Activated CD8-positive, alpha-beta T cell treated with anti-CD3 and anti-CD28 coated beads, Interleukin-2, amount 10 ng/mL, durations not matched to agents 7 days and 5 days (primary cell): ENCODE data around the gene CLEC18B. TPM values are rescaled to one million over a fixed set of nuclear protein-coding genes. Genes with fewer than 3 reads are reported as not detected.
"Not testable (repeated sequence)": the region's sequence is repeated elsewhere in the genome, so short reads cannot be mapped to it uniquely, and the experiment has no call there.

ENCODE experiments used
- ATAC-seq: fragments of 150-1000 bp; cut with Tn5 transposase; one replicate; pipeline ENCODE4 v1.10.0; 2021; ENCODE audit warnings: moderate library complexity
- CTCF ChIA-PET: fragments of 350-600 bp; sonication (Branson Sonifier 250); formaldehyde crosslinking; loops from one replicate; lab custom pipeline; 2021; ENCODE audit warnings: antibody characterized with exemption; lab: Charles Lee
- POLR2A ChIA-PET: fragments of 350-600 bp; sonication (Branson Sonifier 250); formaldehyde crosslinking; loops from one replicate; lab custom pipeline; 2021; ENCODE audit warnings: antibody characterized with exemption; lab: Charles Lee
- DNase-seq: peaks from one replicate; pipeline ENCODE4 v3.0.0-alpha.2; 2020
- H3K27ac Mint-ChIP-seq: one replicate; pipeline ENCODE4 v1.8.0; 2021; ENCODE audit warnings: mild to moderate bottlenecking, mixed read lengths
- H3K27me3 Mint-ChIP-seq: one replicate; pipeline ENCODE4 v1.8.0; 2021; ENCODE audit warnings: low read depth, mixed read lengths
- H3K36me3 Mint-ChIP-seq: one replicate; pipeline ENCODE4 v1.8.0; 2021; ENCODE audit warnings: low read depth, mixed read lengths
- H3K4me1 Mint-ChIP-seq: one replicate; pipeline ENCODE4 v1.8.0; 2021; ENCODE audit warnings: low read depth, mixed read lengths
- H3K4me3 Mint-ChIP-seq: one replicate; pipeline ENCODE4 v1.8.0; 2021; ENCODE audit warnings: mild to moderate bottlenecking, mixed read lengths
- H3K9me3 Mint-ChIP-seq: one replicate; pipeline ENCODE4 v1.8.0; 2022; ENCODE audit warnings: mixed read lengths; ENCODE audit not compliant: insufficient read depth
- total RNA-seq, 2 experiments: library from RNA; stranded (reverse); gene quantifications; one replicate each; pipeline ENCODE4 v1.2.3, GENCODE V29; 2021

CLEC18B gene
- total RNA-seq, 2 experiments from 2014 or later, result 0.76 to 1.1 TPM

DNA sequence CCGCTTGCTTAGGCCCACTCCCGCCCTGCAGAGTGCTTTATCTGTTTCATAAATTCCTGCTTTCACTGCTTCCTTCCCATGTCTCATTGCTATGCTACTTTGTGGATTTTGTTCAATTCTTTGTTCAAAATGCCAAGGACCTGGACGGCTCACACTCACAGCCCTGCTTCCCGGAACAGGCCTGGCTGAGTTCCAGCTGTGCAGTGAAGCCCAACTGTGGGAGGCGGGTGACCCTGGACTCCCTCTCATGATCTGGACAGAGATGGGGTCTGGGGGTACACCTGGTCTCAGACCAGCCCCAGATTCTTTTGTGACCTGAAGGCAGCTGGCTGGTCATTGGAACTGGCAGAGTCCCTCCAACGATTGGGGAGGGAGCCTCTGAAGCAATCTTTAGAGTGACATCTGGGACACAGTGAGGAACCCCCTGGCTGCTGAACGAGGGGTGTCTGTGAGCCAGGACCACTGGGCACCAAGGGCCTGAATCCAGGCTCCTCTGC is 24.7 kb downstream of the CLEC18B start:
- H3K27me3 Mint-ChIP-seq, CTCF ChIA-PET, H3K27ac Mint-ChIP-seq, H3K4me1 Mint-ChIP-seq, H3K4me3 Mint-ChIP-seq, H3K36me3 Mint-ChIP-seq, POLR2A ChIA-PET, H3K9me3 Mint-ChIP-seq, ATAC-seq, DNase-seq: not testable (repeated sequence)

DNA sequence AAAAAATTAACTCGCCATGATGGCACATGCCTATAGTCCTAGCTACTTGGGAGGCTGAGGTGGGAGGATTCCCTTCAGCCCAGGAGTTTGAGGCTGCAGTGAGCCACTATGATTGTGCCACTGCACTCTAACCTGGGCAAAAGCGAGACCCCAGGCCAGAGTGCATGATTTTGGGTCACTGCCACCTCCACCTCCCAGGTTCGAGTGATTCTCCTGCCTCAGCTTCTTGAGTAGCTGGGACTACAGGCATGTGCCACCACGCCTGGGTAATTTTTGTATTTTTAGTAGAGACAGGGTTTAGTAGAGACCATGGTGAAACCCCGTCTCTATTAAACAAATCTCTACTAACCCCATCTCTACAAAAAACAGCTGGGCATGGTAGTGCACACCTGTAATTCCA is 26.7 kb downstream of the CLEC18B start:
- H3K4me1 Mint-ChIP-seq, ATAC-seq, H3K36me3 Mint-ChIP-seq, H3K27me3 Mint-ChIP-seq, H3K27ac Mint-ChIP-seq, CTCF ChIA-PET, H3K9me3 Mint-ChIP-seq, DNase-seq, POLR2A ChIA-PET, H3K4me3 Mint-ChIP-seq: not testable (repeated sequence)

DNA sequence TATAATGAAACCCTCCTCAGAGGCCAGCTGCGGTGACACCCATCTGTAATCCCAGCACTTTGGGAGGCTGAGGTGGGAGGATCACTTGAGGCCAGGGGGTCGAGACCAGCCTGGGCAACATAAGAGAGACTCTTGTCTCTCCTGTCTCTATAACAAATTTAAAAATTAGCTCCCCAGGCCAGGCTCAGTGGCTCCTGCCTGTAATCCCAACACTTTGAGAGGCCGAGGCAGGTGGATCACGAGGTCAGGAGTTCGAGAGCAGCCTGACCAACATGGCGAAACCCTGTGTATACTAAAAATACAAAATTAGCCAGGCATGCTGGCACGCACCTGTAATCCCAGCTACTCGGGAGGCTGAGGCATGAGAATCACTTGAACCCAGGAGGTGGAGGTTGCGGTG is 27.1 kb downstream of the CLEC18B start:
- POLR2A ChIA-PET, H3K27ac Mint-ChIP-seq, H3K36me3 Mint-ChIP-seq, H3K27me3 Mint-ChIP-seq, CTCF ChIA-PET, H3K4me3 Mint-ChIP-seq, DNase-seq, H3K9me3 Mint-ChIP-seq, H3K4me1 Mint-ChIP-seq, ATAC-seq: not testable (repeated sequence)

DNA sequence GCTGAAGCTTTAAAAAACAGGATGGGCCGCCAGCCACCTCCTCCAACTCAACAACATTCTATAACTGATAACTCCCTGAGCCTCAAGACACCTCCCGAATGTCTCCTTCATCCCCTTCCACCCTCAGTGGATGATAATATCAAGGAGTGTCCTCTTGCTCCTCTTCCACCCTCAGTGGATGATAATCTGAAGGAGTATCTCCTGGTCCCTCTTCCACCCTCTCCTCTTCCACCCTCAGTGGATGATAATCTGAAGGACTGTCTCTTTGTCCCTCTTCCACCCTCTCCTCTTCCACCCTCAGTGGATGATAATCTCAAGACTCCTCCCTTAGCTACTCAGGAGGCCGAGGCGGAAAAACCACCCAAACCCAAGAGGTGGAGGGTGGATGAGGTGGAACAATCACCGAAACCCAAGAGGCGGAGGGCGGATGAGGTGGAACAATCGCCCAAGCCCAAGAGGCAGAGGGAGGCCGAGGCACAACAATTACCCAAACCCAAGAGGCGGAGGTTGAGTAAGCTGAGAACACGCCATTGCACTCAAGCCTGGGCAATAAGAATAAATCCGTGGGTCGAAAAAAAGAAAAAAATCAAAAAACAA is 29.7 kb downstream of the CLEC18B start:
- H3K4me1 Mint-ChIP-seq, H3K36me3 Mint-ChIP-seq, ATAC-seq, CTCF ChIA-PET, H3K27ac Mint-ChIP-seq, POLR2A ChIA-PET, H3K9me3 Mint-ChIP-seq, H3K27me3 Mint-ChIP-seq, DNase-seq, H3K4me3 Mint-ChIP-seq: not testable (repeated sequence)

DNA sequence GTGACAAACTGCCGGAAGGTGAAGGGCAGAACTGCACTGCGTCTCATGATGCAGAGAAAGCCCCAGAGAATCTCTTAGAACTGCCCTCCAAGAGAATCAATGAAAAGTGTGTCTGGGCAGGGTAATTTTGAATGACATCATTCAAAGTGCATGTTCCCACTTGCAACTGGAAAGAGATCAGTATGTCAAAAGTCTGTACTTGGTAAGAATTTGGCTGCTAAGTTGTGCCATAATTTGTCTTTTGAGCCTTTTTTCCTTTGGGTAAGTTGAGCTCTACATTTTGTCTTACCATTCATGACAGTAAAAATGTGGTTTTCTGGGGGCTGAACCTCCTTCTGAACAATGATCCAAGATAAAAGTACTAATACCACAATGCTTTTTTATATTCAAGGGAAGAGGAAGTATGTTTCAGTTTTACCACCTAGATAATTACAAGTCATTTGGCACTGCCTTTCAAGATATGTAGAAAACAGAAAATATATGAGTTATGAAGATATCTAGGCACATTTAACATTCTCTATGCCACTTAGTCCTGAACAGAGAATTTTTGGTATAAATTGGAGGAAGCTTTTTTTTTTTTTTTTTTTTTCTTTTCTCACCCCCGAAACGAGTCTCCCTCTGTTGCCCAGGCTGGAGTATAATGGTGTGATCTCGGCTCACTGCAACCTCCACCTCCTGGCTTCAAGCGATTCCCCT is 38.8 kb downstream of the CLEC18B start:
- H3K27me3 Mint-ChIP-seq, H3K9me3 Mint-ChIP-seq, H3K4me3 Mint-ChIP-seq, H3K27ac Mint-ChIP-seq, H3K4me1 Mint-ChIP-seq, H3K36me3 Mint-ChIP-seq, ATAC-seq, CTCF ChIA-PET, POLR2A ChIA-PET, DNase-seq: not testable (repeated sequence)

DNA sequence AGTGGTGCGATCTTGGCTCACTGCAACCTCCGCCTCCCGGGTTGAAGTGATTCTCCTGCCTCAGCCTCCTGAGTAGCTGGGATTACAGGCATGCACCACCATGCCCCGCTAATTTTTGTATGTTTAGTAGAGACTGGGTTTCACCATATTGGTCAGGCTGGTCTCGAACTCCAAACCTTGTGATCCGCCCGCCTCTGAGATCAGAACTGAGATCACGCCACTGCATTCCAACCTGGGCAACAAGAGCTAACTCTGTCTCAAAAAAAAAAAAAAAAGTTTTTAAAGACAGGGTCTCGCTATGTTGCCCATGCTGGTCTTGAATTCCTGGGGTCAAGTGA is 47.5 kb downstream of the CLEC18B start:
- CTCF ChIA-PET, H3K27ac Mint-ChIP-seq, H3K36me3 Mint-ChIP-seq, DNase-seq, ATAC-seq, H3K4me1 Mint-ChIP-seq, POLR2A ChIA-PET, H3K9me3 Mint-ChIP-seq, H3K27me3 Mint-ChIP-seq, H3K4me3 Mint-ChIP-seq: not testable (repeated sequence)

DNA sequence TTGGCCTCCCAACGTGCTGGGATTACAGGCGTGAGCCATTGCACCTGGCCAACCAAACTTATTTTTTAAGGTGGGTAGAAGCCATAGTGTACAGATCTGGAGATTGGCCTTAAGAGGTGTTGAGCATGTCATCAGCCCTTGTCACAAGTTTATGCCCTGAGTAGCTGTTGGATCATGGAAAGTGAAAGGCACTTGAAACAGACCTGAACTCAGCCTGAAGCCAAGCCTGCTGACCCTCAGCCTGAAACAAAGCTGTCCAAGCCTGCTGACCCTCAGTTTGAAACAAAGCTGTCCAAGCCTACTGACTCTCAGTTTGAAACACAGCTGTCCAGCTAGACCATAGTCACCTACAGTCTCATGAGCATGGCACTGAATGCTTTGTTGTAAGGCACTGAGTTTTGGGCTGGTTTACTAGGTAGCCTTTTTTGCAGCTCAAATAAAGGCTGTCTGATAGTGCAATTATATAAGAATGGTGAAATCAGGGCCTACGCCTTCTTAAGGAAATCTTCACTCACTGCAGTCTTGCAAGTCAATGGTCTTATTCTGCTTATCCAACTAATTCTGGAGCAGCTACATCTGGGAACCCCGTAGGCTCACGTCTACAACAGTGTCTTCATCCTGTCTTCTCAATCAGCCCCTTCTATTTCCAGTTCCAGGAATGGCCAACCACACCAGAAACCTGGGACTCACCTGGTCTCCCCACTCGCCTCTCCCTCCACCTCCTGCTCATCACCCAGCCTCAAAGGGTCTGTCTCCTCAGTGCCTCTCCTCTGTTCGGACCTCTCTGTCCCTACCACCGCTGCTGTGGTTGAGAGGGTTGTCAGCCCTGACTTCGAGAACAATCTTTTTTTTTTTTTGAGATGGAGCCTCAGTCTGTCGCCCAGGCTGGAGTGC is 48.1 kb downstream of the CLEC18B start:
- no peak for ATAC-seq
- peaks cover 2% of the 10 kb centered on the region for H3K4me1 Mint-ChIP-seq
- no peaks in the 10 kb centered on the region for H3K36me3 Mint-ChIP-seq
- H3K4me3 Mint-ChIP-seq, result no peak overlapping the region
- no peak for DNase-seq
- no peak overlapping the region for H3K27ac Mint-ChIP-seq
- H3K27me3 Mint-ChIP-seq, result no peaks in the 10 kb centered on the region
- H3K9me3 Mint-ChIP-seq, result no peaks in the 10 kb centered on the region
- ChIA-PET POLR2A (no interaction called here), CTCF (no interaction called here)

DNA sequence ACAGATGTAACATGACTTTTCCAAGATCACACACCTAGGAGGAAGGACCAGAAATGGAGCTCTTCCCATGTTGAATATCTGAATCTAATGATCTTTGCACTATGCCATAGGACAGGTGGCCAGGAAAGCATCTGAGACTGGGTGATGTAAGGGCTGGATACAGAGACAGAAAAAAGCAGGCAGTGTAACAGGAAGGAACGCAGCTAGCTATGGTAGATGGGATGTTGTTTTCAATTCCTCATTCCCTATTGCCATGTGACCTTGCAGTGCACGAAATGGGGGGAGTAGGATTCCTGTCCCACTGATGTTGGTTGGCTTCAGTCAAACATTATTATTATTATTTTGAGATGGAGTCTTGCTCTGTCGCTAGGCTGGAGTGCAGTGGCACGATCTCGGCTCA is 48.9 kb downstream of the CLEC18B start:
- ATAC-seq, result no peak
- CTCF ChIA-PET, result no interaction called here
- Mint-ChIP-seq H3K9me3 (no peaks in the 10 kb centered on the region), H3K4me3 (no peak overlapping the region), H3K27ac (no peak overlapping the region), H3K36me3 (peaks cover 3% of the 10 kb centered on the region), H3K4me1 (peaks cover 5% of the 10 kb centered on the region), H3K27me3 (no peaks in the 10 kb centered on the region)
- no peak for DNase-seq
- POLR2A ChIA-PET, result no interaction called here

DNA sequence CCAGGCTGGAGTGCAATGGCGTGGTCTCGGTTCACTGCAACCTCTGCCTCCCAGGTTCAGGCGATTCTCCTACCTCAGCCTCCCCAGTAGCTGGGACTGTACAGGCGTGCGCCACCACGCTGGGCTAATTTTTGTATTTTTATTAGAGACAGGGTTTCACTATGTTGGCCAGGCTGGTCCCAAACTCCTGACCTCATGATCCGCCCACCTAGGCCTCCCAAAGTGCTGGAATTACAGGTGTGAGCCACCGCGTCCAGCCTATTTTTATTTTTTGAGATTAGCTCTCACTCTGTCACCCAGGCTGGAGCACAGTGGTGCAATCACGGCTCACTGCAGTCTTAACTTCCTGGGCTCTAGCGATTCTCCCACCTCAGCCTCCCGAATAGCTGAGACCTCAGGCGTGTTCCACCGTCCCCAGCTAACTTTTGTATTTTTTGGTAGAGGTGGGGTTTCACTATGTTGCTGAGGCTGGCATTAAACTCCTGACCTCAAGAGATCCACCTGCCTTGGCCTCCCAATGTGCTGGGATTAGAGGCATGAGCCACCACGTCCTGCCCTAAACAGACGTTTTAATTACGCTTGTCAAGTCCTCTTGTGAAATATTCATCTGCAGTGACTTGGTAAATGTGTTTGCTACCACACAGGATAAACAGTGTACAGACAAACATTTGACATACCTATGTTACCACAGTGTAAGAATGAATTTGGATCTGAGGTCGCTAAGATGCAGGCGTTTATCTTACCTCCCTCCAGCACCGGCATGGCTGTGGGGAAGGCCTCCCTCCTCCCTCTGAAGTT is 50.7 kb downstream of the CLEC18B start:
- H3K36me3 Mint-ChIP-seq, H3K4me3 Mint-ChIP-seq, H3K27me3 Mint-ChIP-seq, DNase-seq, H3K27ac Mint-ChIP-seq, ATAC-seq, CTCF ChIA-PET, H3K9me3 Mint-ChIP-seq: not testable (repeated sequence)
- peaks cover 13% of the 10 kb centered on the region for H3K4me1 Mint-ChIP-seq
- POLR2A ChIA-PET, result interaction anchor here (1.1 kb wide), 1 partner anchor 73 kb away, joined by 3 read pairs; no protein-coding TSS in a partner anchor

DNA sequence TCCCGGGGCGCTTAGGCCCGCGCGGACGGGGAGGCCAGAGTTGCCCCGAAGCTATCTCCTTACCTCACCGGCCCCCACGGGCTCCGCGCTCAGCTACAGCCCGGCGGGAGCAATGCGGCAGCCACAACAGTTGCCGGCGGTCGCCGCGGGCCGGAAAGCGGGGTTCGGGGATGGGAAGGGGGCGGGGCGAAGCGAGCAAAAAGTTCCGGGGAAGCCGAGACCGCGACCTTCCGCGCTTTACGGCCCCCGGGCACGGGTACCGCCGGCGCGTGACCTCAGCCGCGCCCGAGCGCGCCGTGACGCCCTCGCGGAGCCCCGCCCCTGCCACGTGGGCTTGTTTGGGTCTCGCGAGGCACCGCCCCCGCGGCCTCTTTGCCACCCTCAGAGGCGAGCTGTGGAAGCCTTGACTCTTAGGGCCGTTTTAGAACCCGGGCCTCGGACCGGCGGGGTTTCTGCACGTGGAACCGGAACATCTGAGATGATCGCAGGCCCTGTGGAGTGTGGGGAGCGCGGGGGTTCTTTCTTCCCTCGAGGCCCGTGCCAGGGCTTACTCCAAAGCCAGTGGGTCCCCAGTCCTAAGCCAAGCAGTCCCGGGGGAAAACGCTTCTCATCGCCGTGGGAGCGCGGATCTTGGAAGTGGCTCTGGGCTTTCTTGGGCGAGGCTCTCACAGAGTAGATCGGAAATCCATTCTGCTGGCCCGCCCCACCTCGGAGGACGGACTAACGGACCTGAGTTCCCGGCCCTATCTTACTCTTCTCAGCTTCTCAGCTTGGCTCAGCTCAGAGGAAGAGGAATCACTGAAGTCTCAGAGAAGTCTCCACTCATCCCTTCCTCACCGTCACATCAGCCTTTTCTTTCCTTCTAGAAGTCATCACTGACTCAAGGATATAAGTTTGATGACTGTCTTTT is 53.0 kb downstream of the CLEC18B start:
- Mint-ChIP-seq H3K4me1 (peaks cover 13% of the 10 kb centered on the region), H3K27ac (peak overlapping the region; percentile 94), H3K4me3 (peak overlapping the region; percentile 92)
- not testable (repeated sequence) for H3K36me3 Mint-ChIP-seq, H3K9me3 Mint-ChIP-seq, H3K27me3 Mint-ChIP-seq
- DNase-seq, result peak; percentile 97
- ATAC-seq, result peak; percentile 97
- POLR2A ChIA-PET, result interaction anchor here (0.9 kb wide), 1 partner anchor 71 kb away, joined by 3 read pairs; no protein-coding TSS in a partner anchor
- CTCF ChIA-PET, result interaction anchor here (0.9 kb wide), 1 partner anchor 254 kb away, joined by 3 read pairs; no protein-coding TSS in a partner anchor
